ENCODE results near the gene SPTAN1. TPM values are rescaled to one million over a fixed set of nuclear protein-coding genes. Genes with fewer than 3 reads are reported as not detected.

SPTAN1 gene
- total RNA-seq, 3 donors from 2014 or later (not counting 1 experiment from before 2014, with no cell fraction given): 301 to 420 (median 400) TPM

DNA sequence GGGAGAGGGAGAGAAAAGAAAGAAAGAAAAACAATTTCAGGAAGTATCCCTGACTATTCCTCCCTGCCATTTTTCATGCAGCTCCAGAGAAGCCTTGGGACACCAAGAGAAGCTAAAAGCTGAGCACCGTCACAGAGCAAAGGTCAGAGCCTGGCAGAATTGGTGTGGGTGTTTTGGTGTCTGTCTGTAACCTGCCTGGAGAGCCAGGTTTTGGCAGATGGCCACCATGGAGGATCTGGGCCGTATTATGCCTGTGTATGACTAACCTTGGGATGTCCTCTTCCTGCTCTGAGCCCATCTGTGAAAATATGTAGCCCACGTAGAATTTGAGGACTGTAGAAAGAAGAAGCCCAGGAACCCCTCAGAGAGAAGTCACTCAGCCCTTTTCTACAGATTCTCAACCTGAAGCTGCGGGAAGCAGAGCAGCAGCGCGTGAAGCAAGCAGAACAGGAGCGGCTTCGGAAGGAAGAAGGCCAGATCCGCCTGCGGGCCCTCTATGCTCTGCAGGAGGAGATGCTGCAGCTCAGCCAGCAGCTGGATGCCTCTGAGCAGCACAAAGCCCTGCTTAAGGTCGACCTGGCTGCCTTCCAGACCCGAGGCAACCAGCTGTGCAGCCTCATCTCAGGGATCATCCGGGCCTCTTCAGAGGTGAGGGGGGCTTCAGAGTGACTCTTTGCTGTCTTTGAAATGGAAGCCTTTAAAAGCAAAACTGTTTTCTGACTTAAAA lies 29.0 kb upstream of the SPTAN1 start:
- no peaks in the 10 kb centered on the region for H3K27me3 Mint-ChIP-seq (ENCODE audit: low read depth in 2 of 2)
- TF ChIP-seq, protein P1, sequence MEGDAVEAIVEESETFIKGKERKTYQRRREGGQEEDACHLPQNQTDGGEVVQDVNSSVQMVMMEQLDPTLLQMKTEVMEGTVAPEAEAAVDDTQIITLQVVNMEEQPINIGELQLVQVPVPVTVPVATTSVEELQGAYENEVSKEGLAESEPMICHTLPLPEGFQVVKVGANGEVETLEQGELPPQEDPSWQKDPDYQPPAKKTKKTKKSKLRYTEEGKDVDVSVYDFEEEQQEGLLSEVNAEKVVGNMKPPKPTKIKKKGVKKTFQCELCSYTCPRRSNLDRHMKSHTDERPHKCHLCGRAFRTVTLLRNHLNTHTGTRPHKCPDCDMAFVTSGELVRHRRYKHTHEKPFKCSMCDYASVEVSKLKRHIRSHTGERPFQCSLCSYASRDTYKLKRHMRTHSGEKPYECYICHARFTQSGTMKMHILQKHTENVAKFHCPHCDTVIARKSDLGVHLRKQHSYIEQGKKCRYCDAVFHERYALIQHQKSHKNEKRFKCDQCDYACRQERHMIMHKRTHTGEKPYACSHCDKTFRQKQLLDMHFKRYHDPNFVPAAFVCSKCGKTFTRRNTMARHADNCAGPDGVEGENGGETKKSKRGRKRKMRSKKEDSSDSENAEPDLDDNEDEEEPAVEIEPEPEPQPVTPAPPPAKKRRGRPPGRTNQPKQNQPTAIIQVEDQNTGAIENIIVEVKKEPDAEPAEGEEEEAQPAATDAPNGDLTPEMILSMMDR (IDR thresholded peaks at IDR 0.05): no peak
- no peak overlapping the region for H3K4me3 ChIP-seq (ENCODE audit: low read length)
- no peak for ATAC-seq
- 84% methylated on average over 13 of the region's 13 CpGs for WGBS (ENCODE audit: insufficient coverage)
- H3K9me3 Mint-ChIP-seq: peaks cover 0 to 3% of the 10 kb centered on the region in 2 donors
- no peak overlapping the region for H3K27ac ChIP-seq (ENCODE audit: low read length)
- peaks cover 63% of the 10 kb centered on the region for H3K36me3 ChIP-seq (ENCODE audit: control insufficient read depth, insufficient read depth, low read length)
- intact Hi-C loops (cut with micrococcal nuclease): no loop called here
- H3K4me3 Mint-ChIP-seq: no peak overlapping the region
- peak in 1 of 2 donors; percentile 15 for DNase-seq
- no peak overlapping the region for H3K27ac Mint-ChIP-seq
- peaks cover 0 to 9% of the 10 kb centered on the region in 2 donors for H3K4me1 Mint-ChIP-seq
- H3K27me3 ChIP-seq (ENCODE audit: control insufficient read depth, insufficient read depth, low read length): no peaks in the 10 kb centered on the region
- no peaks in the 10 kb centered on the region for H3K9me3 ChIP-seq (ENCODE audit: control insufficient read depth, insufficient read depth, low read length)
- no peaks in the 10 kb centered on the region for H3K4me1 ChIP-seq (ENCODE audit: control insufficient read depth, insufficient read depth, low read length)
- peaks cover 11% of the 10 kb centered on the region for H3K36me3 Mint-ChIP-seq

DNA sequence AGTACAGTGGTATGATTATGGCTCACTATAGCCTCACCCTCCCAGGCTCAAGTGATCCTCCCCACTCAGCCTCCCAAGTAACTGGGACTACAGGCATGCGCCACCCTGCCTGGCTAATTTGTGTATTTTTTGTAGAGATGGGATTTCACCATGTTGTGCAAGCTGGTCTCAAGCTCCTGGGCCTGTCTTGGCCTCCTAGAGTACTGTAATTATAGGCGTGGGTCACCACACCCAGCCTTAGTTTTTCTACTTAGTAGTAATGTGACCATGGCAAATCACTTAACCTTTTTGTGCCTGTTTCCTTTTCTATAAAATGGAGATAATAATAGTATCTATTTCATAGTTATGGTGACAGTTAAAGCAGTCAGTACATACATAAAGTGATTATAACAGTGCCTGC lies 25.7 kb upstream of the SPTAN1 start:
- no peak overlapping the region for H3K27ac Mint-ChIP-seq
- H3K27me3 Mint-ChIP-seq (ENCODE audit: low read depth in 2 of 2): no peaks in the 10 kb centered on the region
- Histone ChIP-seq H3K27me3 (ENCODE audit: control insufficient read depth, insufficient read depth, low read length) (no peaks in the 10 kb centered on the region), H3K4me3 (ENCODE audit: low read length) (no peak overlapping the region), H3K4me1 (ENCODE audit: control insufficient read depth, insufficient read depth, low read length) (no peaks in the 10 kb centered on the region), H3K27ac (ENCODE audit: low read length) (no peak overlapping the region), H3K36me3 (ENCODE audit: control insufficient read depth, insufficient read depth, low read length) (peaks cover 66% of the 10 kb centered on the region), H3K9me3 (ENCODE audit: control insufficient read depth, insufficient read depth, low read length) (no peaks in the 10 kb centered on the region)
- no peak overlapping the region for H3K4me3 Mint-ChIP-seq
- no peaks in the 10 kb centered on the region for H3K36me3 Mint-ChIP-seq
- ATAC-seq: no peak
- WGBS (ENCODE audit: insufficient coverage): 100% methylated on average over 1 of the region's 2 CpGs
- H3K9me3 Mint-ChIP-seq: no peaks in the 10 kb centered on the region
- TF ChIP-seq, protein P1 (IDR thresholded peaks at IDR 0.05): no peak
- intact Hi-C loops (cut with micrococcal nuclease): no loop called here
- DNase-seq: no peak
- peaks cover 0 to 4% of the 10 kb centered on the region in 2 donors for H3K4me1 Mint-ChIP-seq

DNA sequence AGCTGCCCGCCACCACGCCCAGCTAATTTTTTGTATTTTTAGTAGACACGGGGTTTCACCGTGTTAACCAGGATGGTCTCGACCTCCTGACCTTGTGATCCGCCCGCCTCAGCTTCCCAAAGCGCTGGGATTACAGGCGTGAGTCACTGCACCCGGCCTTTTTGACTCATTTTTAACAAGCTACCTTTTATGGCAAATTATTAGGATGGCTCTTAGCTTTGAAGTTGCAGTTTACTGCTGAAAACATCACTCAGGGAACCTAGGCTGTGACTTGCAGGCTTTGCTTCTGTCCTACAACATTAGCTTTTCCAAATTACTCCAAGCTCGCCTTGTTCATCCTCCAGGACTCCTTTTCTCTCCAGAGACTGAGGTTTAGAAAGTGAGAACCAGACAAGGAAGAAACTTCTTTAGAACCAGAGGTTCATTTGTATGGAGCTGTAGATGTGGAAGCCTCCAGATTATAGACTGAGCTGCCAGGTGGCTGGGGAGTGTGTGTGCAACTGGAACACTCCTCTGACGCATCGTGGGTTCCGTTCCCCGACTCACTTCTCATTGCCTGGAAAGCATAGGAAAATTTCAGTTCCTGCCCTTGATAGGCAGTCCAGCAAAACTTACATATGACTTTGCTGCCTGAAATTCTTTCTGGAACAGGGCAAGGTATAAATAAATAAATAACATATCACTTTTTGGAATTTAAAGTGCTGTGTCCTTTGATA lies 23.8 kb upstream of the SPTAN1 start:
- no peak overlapping the region for H3K4me3 ChIP-seq (ENCODE audit: low read length)
- DNase-seq (no peak), ATAC-seq (no peak)
- no peaks in the 10 kb centered on the region for H3K27me3 Mint-ChIP-seq (ENCODE audit: low read depth in 2 of 2)
- no peaks in the 10 kb centered on the region for H3K9me3 ChIP-seq (ENCODE audit: control insufficient read depth, insufficient read depth, low read length)
- H3K27me3 ChIP-seq (ENCODE audit: control insufficient read depth, insufficient read depth, low read length): no peaks in the 10 kb centered on the region
- intact Hi-C loops (cut with micrococcal nuclease): no loop called here
- no peak overlapping the region for H3K27ac Mint-ChIP-seq
- no peaks in the 10 kb centered on the region for H3K9me3 Mint-ChIP-seq
- TF ChIP-seq, protein P1 (IDR thresholded peaks at IDR 0.05): no peak
- H3K4me1 Mint-ChIP-seq: no peaks in the 10 kb centered on the region
- H3K4me1 ChIP-seq (ENCODE audit: control insufficient read depth, insufficient read depth, low read length): no peaks in the 10 kb centered on the region
- H3K36me3 ChIP-seq (ENCODE audit: control insufficient read depth, insufficient read depth, low read length): peaks cover 65% of the 10 kb centered on the region
- no peak overlapping the region for H3K27ac ChIP-seq (ENCODE audit: low read length)
- no peaks in the 10 kb centered on the region for H3K36me3 Mint-ChIP-seq
- 94% methylated on average over 14 of the region's 15 CpGs for WGBS (ENCODE audit: insufficient coverage)
- H3K4me3 Mint-ChIP-seq: no peak overlapping the region
